CD4-positive, alpha-beta T cell treated with Interleukin-4 for 1 hour (primary cell): ENCODE results near the gene TACR1.
"Not testable (repeated sequence)": the region's sequence is repeated elsewhere in the genome, so short reads cannot be mapped to it uniquely, and the experiment has no call there.

ENCODE experiments used
- DNase-seq, 2 donors: peaks; one replicate each; pipeline ENCODE4 v3.0.0-alpha.2; 2020 to 2022

TACR1 gene

DNA sequence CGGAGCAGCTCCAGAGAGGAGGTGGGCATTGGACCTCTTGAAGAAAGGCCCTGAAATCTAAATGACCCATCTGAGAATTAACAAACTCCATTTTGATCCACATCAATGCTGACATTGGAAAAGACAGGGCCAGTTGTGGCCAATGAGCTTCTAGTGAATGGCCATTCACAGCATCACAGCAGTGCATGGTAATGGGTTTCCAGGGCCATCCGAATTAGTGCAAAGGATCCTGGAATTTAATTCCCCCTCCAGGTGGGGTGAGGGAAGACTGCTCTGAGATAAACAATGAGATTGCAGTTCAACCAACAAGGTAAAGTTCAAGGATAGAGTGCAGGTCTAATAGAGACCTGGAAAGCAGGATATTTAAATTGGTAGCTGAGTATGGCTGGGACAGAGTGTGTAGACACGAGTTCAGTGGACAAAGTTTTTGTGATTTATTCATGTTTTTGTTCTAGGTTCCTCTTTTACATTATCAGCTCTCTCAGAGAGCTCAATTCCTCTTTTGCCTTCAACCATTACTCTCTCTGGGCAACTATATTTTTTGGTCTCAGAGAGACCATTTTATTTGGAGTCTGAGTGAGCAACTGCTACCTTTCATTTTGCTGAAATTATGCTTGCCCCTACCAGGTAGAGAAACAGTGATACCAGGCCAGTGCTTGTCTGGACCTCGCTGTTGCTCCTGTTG, 5.0 kb downstream of the TACR1 start:
- no peak for DNase-seq

DNA sequence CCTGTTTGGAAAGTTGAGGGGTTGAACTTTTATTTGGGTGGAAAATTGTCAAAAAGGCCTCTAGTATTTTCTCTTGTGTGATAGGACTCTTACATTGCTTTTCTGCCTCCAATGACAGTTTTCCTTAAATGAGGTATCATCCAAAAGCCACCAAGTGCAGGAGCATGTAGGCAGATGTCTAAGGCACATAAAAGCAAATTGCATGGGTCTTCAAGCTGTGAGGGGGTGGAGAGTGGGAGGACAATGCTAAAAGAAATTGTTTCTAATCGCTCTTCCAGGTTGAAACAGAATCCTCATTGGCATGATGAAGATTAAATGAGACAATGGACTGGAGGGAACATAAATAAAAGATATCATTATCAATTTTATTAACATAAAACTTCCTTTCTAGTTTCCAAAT, 6.8 kb downstream of the TACR1 start:
- no peak for DNase-seq

DNA sequence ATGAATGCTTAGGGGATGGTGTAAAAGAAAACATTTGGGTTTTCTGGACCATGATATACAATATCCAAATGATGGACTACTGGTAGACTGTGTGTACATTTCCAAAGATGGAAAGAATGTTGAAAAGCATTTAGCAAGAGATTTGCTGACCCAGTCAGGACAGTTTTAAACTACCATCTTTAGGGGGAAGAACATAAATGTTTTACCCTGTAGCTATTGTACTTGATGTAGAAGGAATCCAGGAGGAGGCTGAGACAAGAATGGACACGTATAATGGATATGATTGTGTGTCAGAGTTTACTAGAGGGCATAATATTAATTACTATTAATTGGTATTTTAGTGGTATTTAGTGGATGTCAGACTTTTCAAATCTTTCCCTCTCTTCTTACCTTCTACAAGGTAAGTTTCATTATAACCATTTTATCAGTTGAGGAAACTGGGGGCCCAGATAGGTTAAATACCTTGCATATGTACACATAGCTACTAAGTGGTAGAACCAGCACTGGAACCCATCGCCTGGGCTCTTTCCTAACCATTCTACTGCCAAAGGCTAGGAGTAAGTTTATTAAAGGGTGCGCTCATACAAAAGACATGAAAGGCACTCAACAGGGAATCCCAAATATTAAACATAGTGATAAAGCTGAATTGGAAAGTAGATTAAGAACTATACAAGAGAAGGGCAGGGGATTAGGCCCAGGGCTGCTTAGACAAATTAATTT, 8.9 kb downstream of the TACR1 start:
- no peak for DNase-seq

DNA sequence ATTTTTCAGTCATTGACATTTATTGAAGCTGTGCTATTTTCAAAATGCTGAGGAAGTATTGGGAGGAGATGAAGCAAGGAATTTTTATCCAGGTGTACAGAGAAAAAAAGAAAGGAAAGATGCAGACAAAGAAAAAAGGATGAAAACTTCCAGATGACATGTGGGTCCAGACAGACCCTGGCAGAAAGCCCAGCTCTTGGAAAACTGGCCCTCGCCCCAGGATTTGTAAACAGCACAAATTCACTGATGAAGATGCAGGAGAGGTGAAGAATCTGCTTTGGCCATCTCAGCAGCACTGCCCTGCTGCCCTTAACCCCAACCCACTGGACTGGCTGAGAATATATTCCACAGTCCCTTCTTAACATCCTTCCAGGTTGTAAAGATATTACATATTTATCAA, 12.5 kb downstream of the TACR1 start:
- DNase-seq, result no peak

DNA sequence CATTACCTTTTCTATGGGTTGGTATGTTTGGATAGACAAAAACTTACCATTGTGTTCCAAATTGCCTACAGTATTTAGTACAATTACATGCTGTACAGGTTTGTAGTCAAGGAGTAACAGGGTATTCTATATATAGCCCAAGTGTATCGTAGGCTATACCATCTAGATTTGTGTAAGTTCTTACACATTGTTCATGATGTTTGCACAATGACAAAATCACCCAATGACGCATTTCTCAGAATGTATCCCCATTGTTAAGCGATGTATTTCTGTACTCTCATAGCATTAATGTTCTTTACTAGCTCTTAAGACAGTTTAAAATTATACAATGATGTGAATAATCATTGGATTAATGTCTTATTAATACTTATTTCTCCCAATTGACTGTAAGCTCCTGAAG, 16.7 kb downstream of the TACR1 start:
- DNase-seq, result no peak

DNA sequence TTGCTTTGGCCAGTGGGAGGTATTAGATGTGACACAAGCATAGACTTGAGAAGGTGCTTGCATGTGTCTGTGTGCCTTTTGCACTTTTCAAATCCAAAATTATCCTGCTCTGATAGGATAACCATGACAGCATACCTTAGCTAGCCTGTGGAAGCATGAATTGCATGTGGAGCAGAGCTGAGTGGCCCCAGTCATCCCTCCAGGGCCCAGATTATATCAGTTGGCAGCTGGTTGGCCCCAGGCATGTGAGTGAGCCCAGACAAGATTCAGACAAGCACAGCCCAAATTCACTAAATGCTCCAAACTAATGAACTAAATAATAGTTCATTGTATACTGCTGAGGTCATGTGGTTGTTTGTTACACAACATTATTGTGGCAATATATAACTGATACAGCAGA, 18.8 kb downstream of the TACR1 start:
- DNase-seq, result no peak

DNA sequence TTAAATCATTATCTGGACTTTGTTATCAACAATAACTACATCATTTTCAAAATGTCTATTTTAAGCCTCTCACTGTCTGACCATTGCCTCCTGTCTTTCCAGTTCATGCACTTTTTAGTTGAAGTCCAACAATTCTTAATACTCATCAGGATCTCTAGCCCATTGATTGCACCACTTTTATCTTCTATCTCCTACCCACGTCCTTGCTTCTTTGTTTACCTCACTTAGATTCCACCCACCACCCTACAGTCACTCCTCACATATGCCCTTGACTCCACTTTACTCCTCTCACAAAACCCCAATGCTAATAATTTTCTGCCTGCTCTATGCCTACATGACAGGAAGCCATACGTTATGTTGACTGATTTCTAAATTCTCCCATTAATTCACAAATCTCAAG, 21.9 kb downstream of the TACR1 start:
- DNase-seq, result no peak

DNA sequence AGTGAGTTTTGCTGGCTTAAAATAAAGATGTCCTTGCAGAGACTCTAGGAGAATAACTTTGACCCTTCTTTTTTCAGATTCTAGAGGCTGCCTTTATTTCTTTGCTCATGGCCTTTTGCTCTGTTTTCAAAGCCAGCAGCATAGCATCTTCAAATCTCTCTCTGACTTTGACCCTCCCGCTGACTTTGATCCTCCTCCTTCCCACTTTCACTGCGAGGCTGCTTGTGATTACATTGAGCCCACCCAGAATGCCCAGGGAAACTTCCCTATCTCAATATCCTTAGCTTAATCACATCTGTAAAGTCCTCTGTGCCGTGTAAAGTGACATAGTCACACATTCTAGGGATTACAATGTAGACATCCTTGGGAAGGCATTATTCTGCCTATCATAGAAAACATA, 23.9 kb downstream of the TACR1 start:
- DNase-seq, result no peak

DNA sequence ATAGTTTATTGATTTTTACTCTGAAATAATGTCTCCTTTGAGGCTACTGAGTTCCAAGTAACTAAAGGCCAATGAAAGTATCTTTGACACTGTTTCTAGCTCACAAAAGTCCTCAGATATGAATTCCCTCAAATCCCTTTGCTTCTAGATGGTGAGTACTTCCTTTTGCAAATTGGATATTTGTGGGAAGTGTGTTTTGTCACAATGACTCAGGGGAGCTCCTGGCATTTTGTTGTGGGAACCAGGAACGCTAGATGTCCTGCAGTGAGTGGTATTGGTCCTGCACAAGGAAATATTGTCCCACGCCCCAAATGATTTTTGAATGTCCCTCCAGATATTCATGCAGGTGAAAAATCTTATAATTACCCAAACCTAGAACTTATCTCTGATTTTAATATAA, 24.3 kb downstream of the TACR1 start:
- no peak for DNase-seq

DNA sequence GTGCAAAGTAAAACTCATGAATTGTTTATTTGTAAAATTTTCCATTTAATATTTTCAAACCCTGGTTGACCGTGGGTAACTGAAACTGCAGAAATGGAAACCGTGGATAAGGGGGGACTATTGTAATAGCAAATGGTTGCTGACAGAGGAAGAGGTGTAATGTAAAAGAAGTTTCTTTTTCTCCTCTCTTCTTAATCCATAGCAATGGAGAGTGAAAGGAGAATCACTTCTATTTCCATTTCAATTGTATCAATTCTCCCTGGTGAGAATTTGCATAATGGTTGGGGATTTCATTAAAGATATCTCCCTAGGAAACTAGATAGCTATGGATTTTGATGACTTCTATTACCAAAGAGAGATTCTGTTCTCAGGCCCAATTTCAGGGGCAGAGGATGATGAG, 24.8 kb downstream of the TACR1 start:
- no peak for DNase-seq

DNA sequence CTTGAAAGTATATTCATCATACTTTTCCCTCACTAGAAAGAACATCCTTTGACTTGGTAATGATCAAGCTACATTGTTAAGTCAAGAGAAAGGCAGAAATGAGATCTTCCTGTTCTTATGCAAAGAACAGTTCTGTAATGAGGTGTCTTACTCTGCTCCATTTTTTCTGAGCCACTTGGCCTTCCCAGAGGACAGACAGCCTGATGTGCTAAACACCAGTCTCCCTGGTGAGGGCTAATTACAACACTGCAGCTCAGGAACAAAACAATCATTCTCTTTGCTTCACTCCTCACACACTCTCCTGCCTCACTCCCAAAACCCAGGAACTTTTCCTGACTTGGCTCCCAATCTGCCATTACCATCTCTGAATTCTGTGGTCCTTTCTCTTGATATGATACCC, 25.6 kb downstream of the TACR1 start:
- no peak for DNase-seq

DNA sequence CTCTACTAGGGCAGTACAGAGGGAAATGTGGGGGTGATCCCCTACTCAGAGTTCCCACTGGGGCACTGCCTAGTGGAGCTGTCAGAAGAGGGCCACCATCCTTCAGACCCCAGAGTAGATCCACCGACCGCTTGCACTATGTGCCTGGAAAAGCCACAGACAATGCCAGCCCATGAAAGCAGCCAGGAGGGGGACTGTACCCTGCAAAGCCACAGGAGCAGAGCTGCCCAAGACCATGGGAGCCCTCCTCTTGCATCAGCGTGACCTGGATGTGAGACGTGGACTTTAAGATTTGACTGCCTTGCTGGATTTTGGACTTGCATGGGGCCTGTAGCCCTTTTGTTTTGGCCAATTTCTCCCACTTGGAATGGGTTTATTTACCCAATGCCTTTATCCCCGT, 27.9 kb downstream of the TACR1 start:
- not testable (repeated sequence) for DNase-seq

DNA sequence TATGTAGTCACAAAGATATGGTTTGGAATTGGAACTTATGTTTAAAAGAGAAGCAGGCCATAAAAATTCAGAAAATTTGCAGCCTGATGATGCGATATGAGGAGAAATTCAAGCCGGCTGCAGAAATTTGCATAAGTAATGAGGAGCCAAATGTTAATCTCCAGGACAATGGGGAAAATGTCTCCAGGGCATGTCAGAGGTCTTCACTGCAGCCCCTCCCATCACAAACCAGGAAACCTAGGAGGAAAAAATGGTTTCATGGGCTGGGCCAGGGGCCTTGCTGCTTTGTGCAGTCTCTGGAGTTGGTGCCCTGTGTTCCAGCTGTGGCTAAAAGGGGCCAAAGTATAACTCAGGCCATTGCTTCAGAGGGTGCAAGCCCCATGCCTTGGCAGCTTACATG, 28.4 kb downstream of the TACR1 start:
- no peak for DNase-seq

DNA sequence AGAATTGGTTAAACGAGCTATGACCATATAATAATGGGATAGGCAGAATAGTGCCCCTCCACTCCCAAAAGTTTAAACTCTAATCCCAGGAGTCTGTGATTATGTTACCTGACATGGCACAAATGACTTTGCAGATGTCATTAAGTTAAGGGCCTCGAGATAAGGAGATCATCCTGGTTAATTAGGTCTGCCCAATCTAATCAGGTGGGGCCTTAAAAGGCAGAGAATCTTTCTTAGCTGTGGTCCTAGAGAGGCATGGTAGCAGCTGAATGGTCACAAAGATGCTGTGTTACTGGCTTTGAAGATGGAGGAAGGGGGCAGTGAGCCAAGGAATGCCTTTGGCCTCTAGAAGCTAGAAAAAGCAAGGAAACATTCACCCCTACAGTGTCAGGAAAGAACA, 31.1 kb downstream of the TACR1 start:
- DNase-seq, result no peak

DNA sequence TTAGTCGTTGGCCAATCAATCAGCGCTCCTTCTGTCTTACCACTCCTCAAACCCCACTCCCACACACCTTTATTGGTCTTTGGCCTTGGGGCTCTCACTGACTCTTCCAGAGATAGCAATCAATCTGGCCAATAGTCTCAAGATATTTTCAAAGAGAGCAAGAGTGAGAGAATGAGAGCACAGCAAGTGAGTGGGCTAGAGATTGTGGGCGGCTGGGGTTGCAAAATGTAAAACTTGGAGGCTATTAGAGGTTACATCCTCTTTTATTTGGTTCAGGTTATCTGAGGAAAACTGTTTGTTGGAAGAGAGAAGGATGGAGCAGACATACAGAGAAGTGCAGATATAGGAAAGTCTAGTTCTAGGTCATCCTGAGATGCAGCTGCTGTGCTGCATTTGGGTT, 32.8 kb downstream of the TACR1 start:
- no peak for DNase-seq

DNA sequence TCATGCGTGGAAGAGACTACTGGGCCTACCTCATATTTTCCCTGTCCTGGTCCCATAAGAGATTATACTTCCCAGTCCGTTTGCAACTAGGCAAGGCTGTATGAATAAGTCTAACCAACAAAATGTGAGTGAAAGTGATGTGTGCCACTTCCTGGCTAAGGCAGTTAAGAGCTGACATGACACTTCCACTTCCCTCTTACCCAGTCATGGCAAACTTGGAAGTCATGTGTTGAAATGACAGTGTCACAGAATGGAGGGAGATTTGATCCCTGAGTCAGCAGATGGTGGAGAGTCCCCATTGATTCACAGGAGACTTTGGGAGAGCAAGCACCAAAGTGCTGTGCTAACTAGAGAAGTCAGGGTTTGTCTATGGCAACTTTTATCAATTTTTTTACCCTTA, 36.4 kb downstream of the TACR1 start:
- DNase-seq, result no peak

DNA sequence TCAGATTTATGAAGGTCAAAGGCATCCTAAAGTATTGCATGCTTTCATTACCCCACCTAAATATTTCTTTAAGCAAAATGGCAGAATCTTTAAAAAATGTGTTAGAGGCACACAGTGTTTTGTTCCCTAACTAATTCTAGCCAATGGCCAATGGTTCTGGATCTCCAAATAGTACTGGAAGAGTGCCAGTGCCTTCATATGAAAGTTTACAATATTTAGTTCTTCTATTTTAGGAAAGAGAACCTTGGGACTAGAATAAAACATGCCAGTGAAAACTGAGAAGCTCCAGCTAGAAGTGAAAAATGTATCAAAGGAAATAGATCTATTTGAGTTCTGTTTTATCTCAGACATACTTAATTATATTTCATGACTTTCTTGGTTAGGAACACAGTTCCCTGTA, 37.1 kb downstream of the TACR1 start:
- no peak for DNase-seq

DNA sequence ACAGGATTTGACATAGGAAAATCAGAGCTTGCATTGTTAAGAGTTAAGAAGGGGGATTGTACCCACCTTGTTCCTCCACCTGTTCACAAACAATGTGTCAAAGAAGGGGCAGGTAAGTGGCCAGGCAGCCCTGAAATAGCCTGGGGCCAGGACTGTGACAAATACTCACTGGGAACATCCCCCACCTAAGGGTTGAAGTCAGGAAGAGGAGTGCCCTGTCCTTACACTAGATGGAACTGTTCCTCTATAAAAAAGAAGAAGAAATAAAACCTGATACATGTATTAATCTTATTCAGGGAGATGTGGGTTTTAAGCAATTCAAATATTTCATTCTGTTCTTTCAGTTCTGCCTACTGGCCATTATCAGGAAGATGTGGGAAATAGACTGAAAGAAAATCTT, 41.9 kb downstream of the TACR1 start:
- no peak for DNase-seq

DNA sequence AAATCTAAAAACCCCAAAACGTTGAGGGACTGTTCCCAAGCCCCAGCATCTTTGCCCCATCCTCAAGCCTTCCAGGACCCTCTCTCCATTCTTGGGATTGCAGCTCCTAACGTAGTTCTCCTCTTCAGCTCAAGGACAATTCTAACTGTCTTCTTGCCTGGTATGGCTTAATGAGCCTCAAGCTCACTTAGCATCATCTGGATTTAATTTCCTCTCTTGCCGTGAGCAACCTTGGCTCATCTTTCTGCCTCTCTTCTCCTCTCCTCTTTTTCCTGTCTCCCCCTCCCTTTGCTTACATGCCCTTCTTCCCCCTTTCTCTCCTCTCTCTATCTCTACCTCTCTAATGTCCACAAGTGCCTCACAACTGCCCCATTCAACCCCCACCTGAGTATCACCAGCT, 44.2 kb downstream of the TACR1 start:
- no peak for DNase-seq

DNA sequence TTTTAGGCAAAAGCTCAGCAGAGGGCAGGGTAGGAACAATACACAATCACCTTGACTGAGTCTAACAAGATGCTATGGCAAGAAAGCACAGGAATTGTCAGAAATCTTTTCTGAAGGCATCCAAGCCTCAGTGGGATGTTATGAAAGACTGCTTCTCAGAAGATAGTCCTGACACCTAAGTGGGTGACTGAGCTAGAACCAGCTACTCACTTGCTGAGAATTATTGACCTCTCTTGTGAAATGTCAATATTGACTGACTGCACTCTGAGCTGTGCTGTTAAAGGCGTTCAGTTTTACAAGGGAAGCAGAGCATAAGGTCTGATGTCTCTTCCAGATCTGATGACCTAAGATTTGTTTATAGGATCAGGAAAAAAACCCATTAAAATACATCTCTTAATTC, 46.1 kb downstream of the TACR1 start:
- DNase-seq, result no peak

DNA sequence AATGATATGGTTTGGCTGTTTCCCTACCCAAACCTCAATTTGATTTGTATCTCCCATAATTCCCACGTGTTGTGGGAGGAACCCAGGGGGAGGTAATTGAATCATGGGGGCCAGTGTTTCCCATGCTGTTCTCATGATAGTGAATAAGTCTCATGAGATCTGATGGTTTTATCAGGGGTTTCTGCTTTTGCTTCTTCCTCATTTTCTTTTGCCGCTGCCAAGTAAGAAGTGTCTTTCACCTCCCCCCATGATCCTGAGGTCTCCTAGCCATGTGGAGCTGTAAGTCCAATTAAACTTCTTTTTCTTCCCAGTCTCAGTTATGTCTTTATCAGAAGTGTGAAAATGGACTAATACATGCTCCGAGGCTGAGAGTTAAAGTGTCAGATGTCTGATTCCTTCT, 47.1 kb downstream of the TACR1 start:
- not testable (repeated sequence) for DNase-seq

DNA sequence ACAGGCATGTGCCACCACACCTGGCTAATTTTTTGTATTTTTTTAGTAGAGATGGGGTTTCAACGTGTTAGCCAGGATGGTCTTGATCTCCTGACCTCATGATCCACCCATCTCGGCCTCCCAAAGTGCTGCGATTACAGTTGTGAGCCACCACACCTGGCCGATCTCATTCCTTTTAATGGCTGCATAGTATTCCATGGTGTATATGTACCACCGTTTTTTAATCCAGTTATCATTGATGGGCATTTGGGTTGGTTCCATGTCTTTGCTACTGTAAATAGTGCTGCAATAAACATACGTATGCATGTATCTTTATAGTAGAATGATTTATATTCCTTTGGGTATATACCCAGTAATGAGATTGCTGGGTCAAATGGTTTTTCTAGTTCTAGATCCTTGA, 51.4 kb downstream of the TACR1 start:
- not testable (repeated sequence) for DNase-seq

DNA sequence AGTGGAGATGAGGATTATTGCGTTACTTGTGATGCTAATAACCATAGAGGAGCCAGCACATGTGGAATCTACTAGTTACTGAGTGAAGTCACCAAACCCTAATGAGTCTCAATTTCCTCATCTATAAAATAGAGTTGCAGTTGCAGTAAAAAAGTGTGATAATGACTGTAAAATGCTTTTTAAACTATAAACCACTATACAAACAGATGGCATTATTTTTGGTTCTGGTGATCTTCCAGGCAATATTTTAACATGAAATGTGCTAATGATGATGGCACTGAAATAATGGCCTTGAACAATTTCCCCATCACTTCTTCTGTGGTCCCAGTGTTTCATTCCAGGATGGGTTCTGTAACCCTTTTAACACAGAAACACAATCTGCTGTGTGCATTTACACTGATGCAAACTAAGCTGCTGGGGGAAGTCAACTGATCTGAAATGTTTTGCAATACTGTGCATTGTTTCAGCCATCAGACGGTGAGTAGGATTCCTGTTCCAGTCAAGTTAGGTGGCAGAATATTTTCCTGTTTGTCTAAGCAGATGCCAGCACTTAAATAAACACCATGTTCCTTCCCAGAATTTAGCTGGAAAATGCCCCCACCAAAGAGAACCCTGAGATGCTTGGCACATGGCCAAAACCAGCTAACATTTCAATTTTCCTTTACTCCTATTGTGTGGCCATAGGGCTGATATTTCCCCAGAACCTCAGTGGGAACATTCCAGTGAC, 52.6 kb downstream of the TACR1 start:
- DNase-seq, result no peak

DNA sequence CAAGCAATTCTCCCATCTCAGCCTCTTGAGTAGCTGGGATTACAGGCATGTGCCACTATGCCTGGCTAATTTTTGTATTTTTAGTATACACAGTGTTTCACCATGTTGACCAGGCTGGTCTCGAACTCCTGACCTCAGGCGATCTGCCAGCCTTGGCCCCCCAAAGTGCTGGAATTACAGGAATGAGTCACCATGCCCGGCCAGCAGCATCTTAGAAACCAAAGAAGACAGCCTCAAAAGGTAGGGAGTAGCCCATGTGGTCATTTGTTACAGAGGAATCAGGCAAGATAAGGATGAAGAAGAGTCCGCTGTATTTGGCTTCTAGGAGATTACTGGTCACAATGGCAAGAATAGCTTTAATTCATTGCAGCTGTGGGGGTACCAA, 53.1 kb downstream of the TACR1 start:
- not testable (repeated sequence) for DNase-seq
